Measurements from ENCODE around the gene TYW1.
"Not testable (repeated sequence)": the region's sequence is repeated elsewhere in the genome, so short reads cannot be mapped to it uniquely, and the experiment has no call there.

Gene TYW1

GRCh38 chr7:67257779-67258178 lies 261.1 kb downstream of the TYW1 start:
- ATAC-seq: not testable (repeated sequence)

GRCh38 chr7:67259363-67259762 lies 262.7 kb downstream of the TYW1 start:
- not testable (repeated sequence) for ATAC-seq

- ATAC-seq: not testable (repeated sequence)
Measured at GRCh38 chr7:67260166-67260586, 263.5 kb downstream of the TYW1 start.

- not testable (repeated sequence) for ATAC-seq
Measured at GRCh38 chr7:67264000-67264399, 267.4 kb downstream of the TYW1 start.

DNA sequence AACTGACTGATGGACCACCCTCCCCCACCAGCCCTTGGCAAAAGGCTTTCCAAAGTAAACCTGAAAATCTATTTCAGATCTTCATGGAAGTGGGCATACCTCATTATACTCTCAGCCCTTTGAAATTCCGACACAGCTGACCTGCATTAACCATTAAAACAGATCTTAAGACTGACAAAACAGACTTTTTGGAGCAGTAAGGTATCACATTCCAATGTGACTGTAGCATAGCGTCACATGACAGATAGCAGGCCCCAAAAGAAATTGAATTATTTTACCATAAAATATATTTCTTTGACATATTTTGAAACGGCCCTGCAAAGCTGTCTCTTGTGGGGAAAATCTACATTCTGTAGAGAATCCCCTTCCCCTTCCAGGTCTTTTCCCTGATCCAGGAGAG lies 269.4 kb downstream of the TYW1 start:
- not testable (repeated sequence) for ATAC-seq

- ATAC-seq: no peak
Measured at GRCh38 chr7:67267914-67268313, 271.3 kb downstream of the TYW1 start.

DNA sequence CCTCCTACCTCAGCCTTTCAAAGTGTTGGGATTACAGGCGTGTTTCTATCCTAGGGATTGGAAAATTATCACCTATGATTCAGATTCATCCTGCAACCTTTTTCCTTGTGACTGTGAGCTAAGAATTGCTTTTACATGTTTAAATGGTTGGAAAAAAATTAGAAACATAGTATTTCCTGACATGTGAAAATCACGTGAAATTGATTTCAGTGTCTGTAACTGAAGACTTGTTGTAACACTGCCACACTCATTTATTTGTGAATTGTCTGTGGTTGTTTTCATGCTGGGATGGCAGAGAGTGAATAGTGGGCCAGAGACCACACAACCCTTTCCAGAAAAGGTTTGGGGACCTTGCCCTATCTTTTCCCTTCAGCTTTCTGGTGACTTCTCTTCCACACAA lies 273.3 kb downstream of the TYW1 start:
- ATAC-seq: not testable (repeated sequence)
